ENCODE measurements around the gene FRRS1L.

FRRS1L gene, protein sequence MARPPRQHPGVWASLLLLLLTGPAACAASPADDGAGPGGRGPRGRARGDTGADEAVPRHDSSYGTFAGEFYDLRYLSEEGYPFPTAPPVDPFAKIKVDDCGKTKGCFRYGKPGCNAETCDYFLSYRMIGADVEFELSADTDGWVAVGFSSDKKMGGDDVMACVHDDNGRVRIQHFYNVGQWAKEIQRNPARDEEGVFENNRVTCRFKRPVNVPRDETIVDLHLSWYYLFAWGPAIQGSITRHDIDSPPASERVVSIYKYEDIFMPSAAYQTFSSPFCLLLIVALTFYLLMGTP

DNA sequence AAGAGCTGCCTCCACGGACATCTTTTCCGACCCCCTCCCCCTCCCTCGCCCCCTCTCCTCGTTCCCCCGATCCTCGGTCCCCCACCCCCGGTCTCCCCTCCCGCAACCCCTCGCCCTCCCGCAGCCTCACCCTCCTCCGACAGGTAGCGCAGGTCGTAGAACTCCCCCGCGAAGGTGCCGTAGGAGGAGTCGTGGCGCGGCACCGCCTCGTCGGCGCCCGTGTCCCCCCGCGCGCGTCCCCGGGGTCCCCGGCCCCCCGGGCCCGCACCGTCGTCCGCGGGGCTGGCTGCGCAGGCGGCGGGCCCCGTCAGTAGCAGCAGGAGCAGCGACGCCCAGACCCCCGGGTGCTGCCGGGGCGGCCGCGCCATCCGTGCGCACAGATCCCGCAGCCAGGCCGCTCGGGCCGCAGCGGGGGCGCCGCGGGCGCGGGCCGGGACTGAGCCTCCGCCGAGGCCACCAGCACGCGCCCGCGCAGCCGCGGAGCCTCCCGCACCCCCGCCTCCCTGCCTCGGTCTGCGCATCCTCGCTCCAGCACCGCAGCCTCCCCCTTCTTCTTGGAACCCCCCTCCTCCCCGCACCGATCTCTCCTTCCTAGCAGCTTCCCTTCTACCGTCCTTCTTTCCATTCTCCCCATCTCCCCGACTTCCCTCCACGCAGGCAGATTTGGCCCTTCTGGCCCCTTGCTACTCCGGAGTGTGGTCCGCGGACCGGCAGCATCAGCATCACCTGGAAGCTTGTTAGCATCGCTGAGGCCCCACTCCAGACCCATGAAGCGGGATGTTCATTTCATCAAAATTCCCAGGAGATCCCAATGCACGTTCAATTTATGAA, at the start of gene FRRS1L:
Gene FRRS1L, minus strand, starts transcription at position 479 of the 831 bp plus-strand sequence. Its CDS starts 111 bp downstream, at position 368.
- no peak for DNase-seq

DNA sequence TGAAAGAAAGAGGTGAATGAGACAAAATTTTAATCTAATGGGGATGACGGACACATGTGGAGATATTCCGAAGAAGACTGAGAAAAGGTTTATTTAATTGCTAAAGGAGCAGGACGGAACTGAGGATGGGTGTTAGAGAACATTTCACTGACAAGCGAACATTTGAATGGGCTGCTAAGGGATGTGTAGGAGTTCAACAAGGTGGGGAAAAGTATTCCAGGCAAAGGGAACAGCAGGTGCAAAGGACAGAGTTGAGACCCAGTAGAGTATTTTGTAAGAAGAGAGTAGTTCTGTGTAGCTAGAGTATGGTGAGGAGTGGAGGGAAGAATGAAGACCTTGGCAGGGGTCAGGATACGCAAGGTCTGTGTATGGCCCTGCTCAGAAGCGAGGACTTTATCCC, 47.4 kb upstream of the FRRS1L start:
- no peak for DNase-seq

- DNase-seq: no peak
These were observed 46.5 kb upstream of the FRRS1L start for GRCh38 chr9:109213285-109214121.

GRCh38 chr9:109212768-109213167, 45.7 kb upstream of the FRRS1L start:
- no peak for DNase-seq

DNA sequence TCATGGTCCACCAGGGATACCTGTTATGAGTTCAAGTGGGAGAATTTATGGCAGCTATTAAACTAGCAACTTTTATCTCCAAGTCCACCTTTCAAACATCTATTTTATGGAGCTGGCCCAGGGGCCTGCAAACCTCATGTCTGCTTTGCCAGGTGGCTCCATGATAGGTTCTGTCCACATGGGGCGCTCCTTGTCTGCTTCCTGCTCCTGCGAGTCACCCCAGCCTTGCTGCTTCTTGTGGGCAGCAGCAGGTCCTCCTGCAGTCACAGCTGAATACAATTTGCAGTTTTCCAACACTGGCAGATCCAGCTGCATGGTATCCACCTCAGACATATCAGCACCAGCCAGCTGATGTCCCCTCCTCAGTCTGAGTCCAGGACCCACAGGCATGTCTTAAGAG, 39.6 kb upstream of the FRRS1L start:
- DNase-seq: no peak

GRCh38 chr9:109205526-109205925, 38.5 kb upstream of the FRRS1L start:
- DNase-seq: no peak

- no peak for DNase-seq
These were observed 36.8 kb upstream of the FRRS1L start for GRCh38 chr9:109203761-109204360.

GRCh38 chr9:109199676-109200075, 32.6 kb upstream of the FRRS1L start:
- DNase-seq: no peak

DNA sequence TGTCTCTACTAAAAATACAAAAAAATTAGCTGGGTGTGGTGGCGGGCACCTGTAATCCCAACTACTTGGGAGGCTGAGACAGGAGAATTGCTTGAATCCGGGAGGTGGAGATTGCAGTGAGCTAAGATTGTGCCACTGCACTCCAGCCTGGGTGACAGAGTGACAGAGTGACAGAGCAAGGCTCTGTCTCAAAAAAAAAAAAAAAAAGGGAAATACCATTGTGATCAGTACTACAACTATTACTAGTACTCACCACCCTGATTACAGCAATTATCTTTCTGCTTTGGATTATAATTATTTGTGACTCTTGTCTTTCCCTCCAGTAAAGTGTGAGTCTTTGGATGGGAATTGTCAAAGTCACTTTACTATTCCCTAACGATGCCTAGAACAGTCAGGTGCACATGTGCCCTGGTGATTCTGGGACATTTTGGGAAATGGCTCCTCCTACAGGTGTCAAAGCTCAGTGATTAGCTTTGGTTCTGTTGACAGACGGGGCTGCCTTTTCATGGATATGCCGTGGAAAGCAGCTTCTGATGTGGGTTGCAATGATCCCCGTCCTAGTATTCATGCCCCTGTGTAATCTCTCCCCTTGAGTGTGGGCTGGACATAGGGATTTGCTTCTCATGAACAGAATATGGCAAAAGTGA, 31.8 kb upstream of the FRRS1L start:
- DNase-seq: no peak

- DNase-seq: no peak
These were observed 27.0 kb upstream of the FRRS1L start for GRCh38 chr9:109193974-109194556.

DNA sequence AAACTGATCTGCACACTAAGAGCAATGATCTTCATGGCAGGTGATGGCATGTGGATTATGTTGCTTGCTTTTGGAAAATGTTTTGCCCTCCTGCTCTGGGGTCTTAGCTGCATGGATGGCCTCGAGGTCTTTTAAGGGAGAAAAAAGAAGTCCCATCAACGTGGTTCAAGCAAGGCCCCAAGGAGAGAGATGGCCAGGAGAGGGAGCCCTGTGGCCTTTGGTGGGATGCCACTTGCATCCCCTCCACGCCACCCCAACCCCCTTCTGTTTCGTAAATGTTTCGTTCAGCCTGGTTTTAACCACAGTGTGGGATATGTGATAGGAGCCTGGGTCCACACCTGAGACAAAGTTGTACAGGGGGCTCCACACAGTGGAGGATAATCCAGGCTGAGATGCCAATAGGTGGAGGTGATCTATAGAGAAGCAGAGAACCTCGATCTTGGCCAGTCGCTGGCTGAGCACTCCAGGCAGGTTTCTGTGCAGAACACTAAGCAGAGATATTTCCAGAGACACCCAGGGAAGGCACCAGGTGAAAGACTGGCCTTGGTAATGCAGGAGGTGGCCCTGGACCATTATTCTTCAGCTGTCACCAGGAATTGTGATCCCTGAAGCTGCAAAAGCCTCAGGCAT, 25.8 kb upstream of the FRRS1L start:
- DNase-seq: no peak

GRCh38 chr9:109191746-109192145, 24.7 kb upstream of the FRRS1L start:
- DNase-seq: no peak

DNA sequence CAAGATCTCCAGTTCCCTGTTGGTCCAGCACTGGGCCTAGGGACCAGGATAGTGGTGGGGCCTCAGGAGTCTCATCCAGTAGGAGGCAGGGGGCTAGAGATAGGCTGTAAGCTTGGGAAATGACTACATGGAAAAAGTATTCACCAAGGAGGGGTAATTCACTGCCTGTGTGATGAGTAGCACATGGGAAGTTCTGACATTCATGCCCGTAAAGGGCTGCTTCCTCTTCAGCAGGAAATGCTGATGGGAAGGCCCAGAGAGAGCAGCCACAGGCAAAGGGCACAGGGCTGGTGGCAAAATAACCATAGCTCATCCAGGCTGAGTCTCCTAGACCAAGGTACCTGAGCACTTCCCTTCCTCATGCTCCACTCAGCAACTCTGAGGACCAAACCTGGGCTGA, 23.1 kb upstream of the FRRS1L start:
- DNase-seq: no peak

DNA sequence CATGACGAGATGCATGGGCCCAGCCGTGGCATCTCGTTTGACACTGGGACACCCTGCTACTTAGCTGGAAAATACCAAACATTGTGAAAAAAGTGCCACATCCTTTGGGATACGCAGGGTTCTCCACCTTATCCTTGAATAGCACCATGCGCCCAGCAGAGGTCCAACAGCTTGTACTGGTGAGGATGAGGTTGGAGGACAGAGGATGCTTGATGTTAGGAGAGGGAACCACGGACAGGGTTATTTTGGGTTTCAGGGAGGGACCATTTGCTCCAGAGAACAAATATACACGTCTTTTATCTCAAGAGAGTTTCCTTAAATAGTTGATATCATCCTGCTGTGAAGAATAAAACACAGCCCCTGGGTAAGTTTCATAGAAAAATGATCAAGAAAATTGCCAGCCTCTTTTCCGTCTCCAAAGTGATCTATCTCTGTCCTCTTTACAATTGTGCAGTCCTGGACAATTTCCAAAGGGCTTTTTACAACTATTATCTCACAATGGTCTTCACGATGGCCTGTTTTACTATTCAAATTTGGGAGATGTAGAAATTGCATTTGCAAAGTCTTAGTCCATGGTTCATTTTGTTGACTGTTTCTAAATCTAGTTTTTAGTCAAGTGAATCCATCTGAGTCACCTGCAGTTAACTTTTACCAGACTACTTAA, 19.9 kb upstream of the FRRS1L start:
- DNase-seq: no peak

GRCh38 chr9:109182940-109183798, 16.1 kb upstream of the FRRS1L start:
- no peak for DNase-seq

DNA sequence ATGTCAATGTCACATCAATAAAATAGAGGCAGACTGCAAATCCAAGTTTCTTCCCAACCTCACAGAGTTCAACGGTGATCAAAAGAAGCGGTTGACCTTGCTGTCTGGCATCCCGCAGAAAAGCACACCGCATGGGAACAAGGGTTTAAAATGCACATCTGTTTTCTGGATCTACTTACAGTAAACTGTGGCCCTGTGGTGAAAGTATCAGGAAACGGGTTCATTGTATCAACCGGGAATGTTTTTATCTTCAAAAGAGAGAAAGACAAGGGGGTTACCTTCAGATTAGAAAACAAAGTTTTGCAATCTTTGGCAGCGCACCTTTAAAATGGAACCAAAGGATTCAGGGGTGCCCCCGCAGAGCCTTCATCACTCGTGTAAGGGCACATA, 15.5 kb upstream of the FRRS1L start:
- no peak for DNase-seq

DNA sequence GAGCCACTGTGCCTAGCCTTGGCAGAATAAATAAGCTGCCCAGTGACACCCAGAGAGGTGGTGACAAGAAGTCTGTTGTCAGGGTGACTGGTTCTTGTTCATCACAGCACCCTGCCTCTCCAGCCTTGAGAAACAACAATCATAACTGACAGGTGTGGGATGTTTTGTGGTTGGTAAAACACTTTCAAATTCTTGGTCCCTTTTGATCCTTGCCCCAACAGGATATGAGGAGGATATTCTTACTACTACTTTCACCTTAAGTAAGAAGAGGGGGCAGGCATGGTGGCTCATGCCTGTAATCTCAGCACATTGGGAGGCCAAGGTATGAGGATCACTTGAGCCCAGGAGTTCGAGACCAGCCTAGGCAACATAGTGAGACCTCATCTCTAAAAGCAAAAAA, 14.2 kb upstream of the FRRS1L start:
- DNase-seq: no peak

GRCh38 chr9:109179801-109180523, 12.9 kb upstream of the FRRS1L start:
- no peak for DNase-seq

DNA sequence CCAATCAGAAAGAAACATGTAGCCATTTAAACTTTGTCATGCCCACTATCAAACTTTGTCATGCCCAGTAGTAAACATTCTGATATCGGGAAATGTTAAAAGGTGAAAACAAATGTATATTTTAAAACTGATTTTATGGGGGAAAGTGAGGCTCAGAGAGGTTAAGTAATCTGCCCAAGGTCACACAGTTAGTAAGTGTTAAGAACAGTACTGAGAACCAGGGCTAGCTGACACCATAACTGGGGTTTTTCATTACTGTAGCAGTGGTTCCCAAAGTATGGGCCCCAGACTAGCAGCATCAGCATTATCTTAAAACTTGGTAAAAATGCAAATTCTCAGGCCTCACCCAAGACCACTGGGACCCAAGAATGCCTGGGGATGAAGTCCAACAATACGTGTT, 9.9 kb upstream of the FRRS1L start:
- no peak for DNase-seq
